Activated naive CD8-positive, alpha-beta T cell (primary cell): ENCODE results near the gene MTMR6.

Experiments used
- H3K27ac Mint-ChIP-seq: one replicate; pipeline ENCODE4 v1.8.0; 2021; ENCODE audit warnings: mixed read lengths
- H3K27me3 Mint-ChIP-seq: one replicate; pipeline ENCODE4 v1.8.0; 2021; ENCODE audit warnings: mixed read lengths
- H3K36me3 Mint-ChIP-seq: one replicate; pipeline ENCODE4 v1.8.0; 2021; ENCODE audit warnings: mixed read lengths
- H3K4me1 Mint-ChIP-seq: one replicate; pipeline ENCODE4 v1.8.0; 2021; ENCODE audit warnings: low read depth, mixed read lengths
- H3K4me3 Mint-ChIP-seq: one replicate; pipeline ENCODE4 v1.8.0; 2021; ENCODE audit warnings: mild to moderate bottlenecking, mixed read lengths
- H3K9me3 Mint-ChIP-seq: one replicate; pipeline ENCODE4 v1.8.0; 2021; ENCODE audit warnings: low read depth, mixed read lengths

Gene MTMR6

DNA sequence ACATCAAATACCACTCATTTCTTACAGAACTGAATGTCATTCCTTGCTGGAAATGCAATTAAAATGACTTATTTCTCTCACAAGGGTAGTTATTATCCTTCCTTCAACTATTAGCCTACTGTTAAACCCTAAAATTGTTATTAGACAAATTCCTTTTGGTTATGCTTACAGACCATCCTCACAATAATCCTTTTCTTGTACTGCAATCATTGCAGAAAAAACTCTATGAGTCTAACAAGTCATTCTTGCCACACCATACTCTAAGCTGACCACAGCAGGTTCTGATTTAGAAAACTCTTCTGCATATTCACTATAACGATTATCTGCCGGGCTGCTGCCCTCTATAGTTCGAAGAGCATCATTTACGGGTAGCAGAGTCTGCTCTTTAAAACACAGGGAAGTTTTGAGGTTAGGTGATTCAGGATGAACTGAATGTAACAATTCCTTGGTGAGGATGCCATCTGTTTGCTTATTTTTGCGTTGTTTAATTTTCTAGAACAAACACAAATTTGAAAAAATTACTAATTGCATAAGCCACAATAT lies 38.2 kb downstream of the MTMR6 start:
- H3K9me3 Mint-ChIP-seq: peaks cover 3% of the 10 kb centered on the region
- H3K27ac Mint-ChIP-seq: no peak overlapping the region
- peaks cover 10% of the 10 kb centered on the region for H3K36me3 Mint-ChIP-seq
- H3K4me1 Mint-ChIP-seq: no peaks in the 10 kb centered on the region
- no peak overlapping the region for H3K4me3 Mint-ChIP-seq
- no peaks in the 10 kb centered on the region for H3K27me3 Mint-ChIP-seq

DNA sequence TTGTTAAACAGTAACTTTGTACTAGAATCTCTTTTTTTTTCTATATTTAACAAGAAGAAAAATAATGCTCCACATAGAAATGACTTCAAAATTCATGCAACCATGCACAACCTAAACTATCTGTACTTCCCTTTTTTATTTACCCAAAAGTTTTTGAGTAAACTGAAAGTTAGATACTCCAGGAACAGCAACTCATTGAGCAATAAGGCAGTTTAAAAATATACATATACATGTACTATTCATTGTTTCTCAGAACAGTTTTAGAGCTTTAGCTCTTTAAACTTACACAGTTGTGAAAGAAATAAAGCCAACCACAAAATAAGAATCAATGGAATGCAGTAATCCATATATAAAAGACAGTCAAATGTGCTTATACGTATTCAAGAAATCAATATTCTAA lies 39.2 kb downstream of the MTMR6 start:
- no peak overlapping the region for H3K27ac Mint-ChIP-seq
- peaks cover 3% of the 10 kb centered on the region for H3K9me3 Mint-ChIP-seq
- peaks cover 8% of the 10 kb centered on the region for H3K36me3 Mint-ChIP-seq
- no peaks in the 10 kb centered on the region for H3K27me3 Mint-ChIP-seq
- no peaks in the 10 kb centered on the region for H3K4me1 Mint-ChIP-seq
- H3K4me3 Mint-ChIP-seq: no peak overlapping the region

DNA sequence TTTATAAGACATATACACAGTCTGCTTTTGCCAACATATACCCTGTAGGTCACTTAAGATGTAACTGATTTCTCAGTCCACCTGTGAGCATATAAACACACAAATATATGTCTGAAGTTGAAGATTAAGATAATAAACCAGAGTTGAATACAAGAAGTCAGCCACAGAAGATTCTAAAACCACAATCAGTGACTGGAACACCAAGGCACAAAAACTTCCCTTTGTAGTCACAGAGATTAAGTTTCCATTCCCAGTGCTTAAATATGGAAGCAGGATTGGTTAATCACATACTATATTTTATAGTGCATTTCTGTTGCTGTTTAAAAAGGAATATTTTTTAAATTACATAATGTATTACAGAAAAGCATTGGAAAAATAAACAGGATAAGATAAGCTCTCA lies 39.9 kb downstream of the MTMR6 start:
- Mint-ChIP-seq H3K4me3 (no peak overlapping the region), H3K27me3 (no peaks in the 10 kb centered on the region), H3K4me1 (no peaks in the 10 kb centered on the region), H3K36me3 (peaks cover 8% of the 10 kb centered on the region), H3K9me3 (peaks cover 3% of the 10 kb centered on the region), H3K27ac (no peak overlapping the region)

DNA sequence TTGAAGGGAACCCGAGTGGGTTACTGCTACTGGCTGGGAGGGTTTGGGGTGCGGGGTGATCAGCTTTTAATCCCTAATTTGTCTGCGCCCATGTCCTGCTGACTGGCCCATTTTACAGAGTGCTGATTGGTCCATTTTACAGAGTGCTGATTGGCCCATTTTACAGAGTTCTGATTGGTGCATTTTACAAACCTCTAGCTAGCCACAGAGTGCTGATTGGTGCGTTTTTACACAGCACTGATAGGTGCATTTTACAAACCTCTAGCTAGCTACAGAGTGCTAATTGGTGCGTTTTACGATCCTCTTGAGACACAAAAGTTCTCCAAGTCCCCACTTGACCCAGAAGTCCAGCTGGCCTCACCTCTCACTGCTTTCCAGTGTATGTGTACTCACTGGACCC lies 43.2 kb downstream of the MTMR6 start:
- Mint-ChIP-seq H3K36me3 (peaks cover 8% of the 10 kb centered on the region), H3K9me3 (peaks cover 6% of the 10 kb centered on the region), H3K4me1 (no peaks in the 10 kb centered on the region), H3K27me3 (no peaks in the 10 kb centered on the region), H3K27ac (no peak overlapping the region), H3K4me3 (no peak overlapping the region)

DNA sequence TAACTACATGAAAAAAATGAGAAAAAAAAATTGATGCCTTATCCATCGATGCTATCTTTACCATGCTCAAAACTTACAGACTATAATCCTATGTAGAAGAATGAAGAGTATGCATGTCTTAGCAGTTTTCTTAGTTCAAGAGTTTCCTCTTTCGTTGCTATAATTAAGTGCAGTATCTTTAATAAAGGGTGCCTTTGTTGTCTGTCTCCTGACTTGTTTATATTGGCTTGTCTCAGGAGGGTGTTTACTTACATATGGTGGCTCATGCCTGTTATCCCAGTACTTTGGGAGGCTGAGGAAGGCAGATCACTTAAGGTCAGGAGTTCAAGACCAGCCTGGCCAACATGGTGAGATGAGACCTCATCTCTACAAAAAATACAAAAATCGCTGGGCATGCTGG lies 44.3 kb downstream of the MTMR6 start:
- no peaks in the 10 kb centered on the region for H3K27me3 Mint-ChIP-seq
- H3K27ac Mint-ChIP-seq: no peak overlapping the region
- no peak overlapping the region for H3K4me3 Mint-ChIP-seq
- peaks cover 8% of the 10 kb centered on the region for H3K36me3 Mint-ChIP-seq
- peaks cover 6% of the 10 kb centered on the region for H3K9me3 Mint-ChIP-seq
- no peaks in the 10 kb centered on the region for H3K4me1 Mint-ChIP-seq

DNA sequence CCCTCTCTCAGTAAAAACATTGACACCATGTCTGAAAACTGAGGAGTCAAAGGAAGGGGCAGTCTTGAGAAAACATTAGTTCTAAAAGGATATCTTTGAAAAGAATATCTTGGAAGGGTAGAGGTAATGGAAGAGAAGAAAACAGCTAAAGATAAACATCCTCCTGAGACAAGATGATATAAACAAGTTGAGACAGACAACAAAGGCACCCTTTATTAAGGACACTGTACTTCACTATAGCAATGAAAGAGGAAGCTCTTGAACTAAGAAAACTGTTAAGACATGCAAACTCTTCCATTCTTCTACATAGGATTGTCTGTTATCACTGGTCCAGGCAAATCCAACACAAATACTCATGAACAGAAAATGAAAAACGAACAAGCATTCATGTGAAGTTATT lies 46.3 kb downstream of the MTMR6 start:
- Mint-ChIP-seq H3K9me3 (peaks cover 6% of the 10 kb centered on the region), H3K4me1 (no peaks in the 10 kb centered on the region), H3K27ac (no peak overlapping the region), H3K27me3 (no peaks in the 10 kb centered on the region), H3K4me3 (no peak overlapping the region), H3K36me3 (peaks cover 8% of the 10 kb centered on the region)

DNA sequence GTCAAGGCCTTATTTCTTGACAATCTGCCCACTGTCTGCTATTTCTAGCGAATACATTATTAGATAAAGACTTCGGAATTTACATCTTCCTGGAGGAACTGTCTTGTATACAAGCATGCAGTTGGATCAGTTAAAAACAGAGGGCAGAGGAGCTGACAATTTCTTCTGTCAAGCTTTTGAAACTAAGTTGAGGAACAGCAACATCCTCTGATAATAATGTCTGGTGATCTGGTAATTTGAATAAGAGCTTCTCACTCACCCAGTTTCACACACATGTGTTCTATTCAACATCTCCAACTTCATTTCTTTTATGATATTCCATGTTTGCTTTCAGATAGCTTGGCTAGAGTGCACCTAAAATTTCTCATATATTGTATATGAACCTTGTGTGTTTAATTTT lies 50.2 kb downstream of the MTMR6 start:
- no peaks in the 10 kb centered on the region for H3K4me1 Mint-ChIP-seq
- no peaks in the 10 kb centered on the region for H3K27me3 Mint-ChIP-seq
- peaks cover 5% of the 10 kb centered on the region for H3K36me3 Mint-ChIP-seq
- peaks cover 3% of the 10 kb centered on the region for H3K9me3 Mint-ChIP-seq
- peak overlapping the region; percentile 22 for H3K27ac Mint-ChIP-seq
- no peak overlapping the region for H3K4me3 Mint-ChIP-seq

DNA sequence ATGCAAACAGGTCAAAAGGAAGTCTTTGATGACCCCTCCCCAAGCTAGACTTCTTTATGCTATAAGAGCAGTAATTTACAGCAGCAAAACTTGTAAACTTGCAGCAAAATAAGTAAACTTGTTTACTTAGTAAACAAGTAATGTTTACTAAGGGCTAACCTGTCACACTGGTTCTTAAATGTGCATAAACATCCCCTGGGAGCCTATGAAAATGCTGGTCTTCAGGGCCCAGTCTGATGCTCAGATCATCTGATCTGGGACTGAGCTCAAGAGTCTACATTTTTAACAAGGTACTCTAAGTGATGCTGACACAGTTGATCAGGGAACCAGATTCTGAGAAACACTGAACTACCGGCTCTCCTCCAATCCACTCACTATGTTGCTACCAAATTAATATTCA lies 53.4 kb downstream of the MTMR6 start:
- H3K4me1 Mint-ChIP-seq: no peaks in the 10 kb centered on the region
- peaks cover 4% of the 10 kb centered on the region for H3K36me3 Mint-ChIP-seq
- no peak overlapping the region for H3K27ac Mint-ChIP-seq
- peaks cover 5% of the 10 kb centered on the region for H3K27me3 Mint-ChIP-seq
- H3K9me3 Mint-ChIP-seq: no peaks in the 10 kb centered on the region
- H3K4me3 Mint-ChIP-seq: no peak overlapping the region

DNA sequence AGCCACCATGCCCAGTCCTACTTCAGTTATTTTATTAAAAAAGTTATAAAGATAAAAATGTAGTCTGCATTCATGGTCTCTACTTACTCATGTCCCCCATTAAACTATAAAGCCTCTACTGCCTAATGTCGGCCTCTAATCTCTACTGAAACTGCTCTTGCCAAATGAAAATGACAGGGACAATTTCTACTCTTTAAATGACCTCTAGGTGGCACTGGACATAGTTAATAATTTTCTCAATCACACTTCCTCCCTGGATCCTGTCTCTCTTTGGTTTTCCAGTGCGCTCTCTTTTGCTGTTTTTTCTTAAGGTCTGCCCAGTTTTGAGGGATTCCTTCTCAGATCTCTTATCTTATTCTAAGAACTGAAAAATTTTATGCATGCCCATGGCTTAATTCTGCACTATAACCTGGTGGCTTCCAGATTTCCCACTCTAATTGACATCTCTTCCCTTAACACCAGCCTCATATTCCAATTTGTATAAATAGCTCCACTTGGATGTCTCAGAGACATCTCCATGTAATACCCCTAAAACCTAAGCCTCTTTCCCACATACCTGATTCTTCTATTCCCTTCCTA lies 54.3 kb downstream of the MTMR6 start:
- Mint-ChIP-seq H3K27me3 (peaks cover 5% of the 10 kb centered on the region), H3K9me3 (no peaks in the 10 kb centered on the region), H3K27ac (no peak overlapping the region), H3K4me3 (no peak overlapping the region), H3K36me3 (peaks cover 4% of the 10 kb centered on the region), H3K4me1 (no peaks in the 10 kb centered on the region)

DNA sequence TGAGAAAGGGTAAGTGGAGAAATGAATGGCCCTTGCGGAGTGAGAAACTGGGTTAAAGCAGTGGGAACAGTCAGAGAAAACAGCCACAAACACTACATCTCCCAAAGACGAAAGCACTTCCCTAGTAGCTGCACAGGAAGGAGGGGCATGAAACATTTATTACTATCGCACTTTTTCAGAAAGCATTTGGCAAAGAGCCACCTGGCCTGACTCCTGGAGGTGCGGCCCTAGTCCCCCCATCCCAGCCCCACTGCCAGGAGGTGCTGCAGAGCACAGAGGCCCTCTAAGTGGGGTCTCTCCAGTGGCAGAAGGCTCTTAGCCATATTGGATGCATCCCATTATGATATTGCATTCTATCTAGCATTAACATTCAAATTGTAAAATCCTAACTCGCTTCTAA lies 55.8 kb downstream of the MTMR6 start:
- Mint-ChIP-seq H3K36me3 (peaks cover 4% of the 10 kb centered on the region), H3K4me3 (no peak overlapping the region), H3K9me3 (no peaks in the 10 kb centered on the region), H3K4me1 (no peaks in the 10 kb centered on the region), H3K27me3 (peaks cover 5% of the 10 kb centered on the region), H3K27ac (no peak overlapping the region)

DNA sequence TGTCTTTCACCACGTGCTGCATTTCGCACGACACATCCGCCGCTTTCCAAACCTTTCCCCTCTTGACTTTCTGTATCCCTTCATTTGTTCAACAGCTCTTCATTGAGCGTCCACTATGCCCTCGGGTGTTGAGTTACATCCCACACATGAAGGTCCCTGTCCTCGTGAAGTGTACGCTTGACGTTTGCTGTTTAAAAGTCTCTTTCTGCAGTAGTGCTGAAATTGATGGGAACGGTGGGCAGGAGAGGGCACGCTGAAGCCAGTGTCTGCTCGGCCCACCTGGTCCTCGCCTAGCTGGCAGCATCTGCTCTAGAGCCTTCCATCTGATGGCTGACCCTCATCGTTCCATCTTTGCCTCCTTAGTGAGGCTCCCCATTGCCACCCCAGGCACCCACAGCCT lies 59.6 kb downstream of the MTMR6 start:
- Mint-ChIP-seq H3K4me1 (no peaks in the 10 kb centered on the region), H3K27me3 (peaks cover 7% of the 10 kb centered on the region), H3K27ac (no peak overlapping the region), H3K9me3 (no peaks in the 10 kb centered on the region), H3K4me3 (no peak overlapping the region), H3K36me3 (peaks cover 4% of the 10 kb centered on the region)

DNA sequence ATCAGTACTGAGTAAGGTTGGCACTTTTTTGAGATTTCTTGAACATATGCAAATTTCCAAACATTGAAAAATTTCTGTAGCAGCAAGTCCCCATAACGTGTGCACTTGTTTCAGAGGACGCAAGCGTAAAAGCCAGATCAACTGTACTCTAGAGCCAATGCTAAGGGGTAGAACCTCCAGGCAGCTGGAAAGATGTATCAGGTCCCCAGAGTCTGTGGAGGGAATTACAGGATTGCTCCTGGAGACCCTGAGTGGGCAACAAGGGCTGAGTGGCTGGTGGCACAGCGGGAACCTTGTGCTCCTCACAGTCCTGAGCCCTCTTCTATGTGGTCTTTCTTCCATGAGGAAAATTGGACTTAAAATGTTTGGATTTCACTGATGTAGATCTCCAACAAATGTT lies 61.3 kb downstream of the MTMR6 start:
- H3K4me1 Mint-ChIP-seq: no peaks in the 10 kb centered on the region
- no peak overlapping the region for H3K4me3 Mint-ChIP-seq
- no peak overlapping the region for H3K27ac Mint-ChIP-seq
- H3K9me3 Mint-ChIP-seq: no peaks in the 10 kb centered on the region
- H3K27me3 Mint-ChIP-seq: peaks cover 9% of the 10 kb centered on the region
- peaks cover 4% of the 10 kb centered on the region for H3K36me3 Mint-ChIP-seq

DNA sequence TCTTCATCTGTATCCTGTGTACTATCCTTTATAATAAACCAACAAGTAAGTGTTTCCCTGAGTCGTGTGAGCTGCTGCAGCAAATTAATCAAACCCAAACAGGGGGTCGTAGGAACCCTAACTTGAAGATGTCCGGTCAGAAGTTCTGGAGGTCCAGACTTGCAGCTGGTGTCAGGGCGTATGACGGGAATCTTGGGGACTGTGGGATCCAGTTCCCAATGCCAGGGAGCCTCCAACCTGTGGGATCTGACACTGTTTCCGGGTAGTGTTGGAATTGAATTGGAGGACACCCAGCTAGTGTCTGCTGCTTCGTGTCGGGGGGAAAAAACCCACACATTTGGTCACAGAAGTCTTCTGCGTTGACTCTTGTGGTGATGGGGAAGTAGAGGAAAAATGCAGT lies 63.1 kb downstream of the MTMR6 start:
- peaks cover 4% of the 10 kb centered on the region for H3K27me3 Mint-ChIP-seq
- H3K36me3 Mint-ChIP-seq: no peaks in the 10 kb centered on the region
- no peaks in the 10 kb centered on the region for H3K4me1 Mint-ChIP-seq
- no peak overlapping the region for H3K27ac Mint-ChIP-seq
- no peak overlapping the region for H3K4me3 Mint-ChIP-seq
- no peaks in the 10 kb centered on the region for H3K9me3 Mint-ChIP-seq

DNA sequence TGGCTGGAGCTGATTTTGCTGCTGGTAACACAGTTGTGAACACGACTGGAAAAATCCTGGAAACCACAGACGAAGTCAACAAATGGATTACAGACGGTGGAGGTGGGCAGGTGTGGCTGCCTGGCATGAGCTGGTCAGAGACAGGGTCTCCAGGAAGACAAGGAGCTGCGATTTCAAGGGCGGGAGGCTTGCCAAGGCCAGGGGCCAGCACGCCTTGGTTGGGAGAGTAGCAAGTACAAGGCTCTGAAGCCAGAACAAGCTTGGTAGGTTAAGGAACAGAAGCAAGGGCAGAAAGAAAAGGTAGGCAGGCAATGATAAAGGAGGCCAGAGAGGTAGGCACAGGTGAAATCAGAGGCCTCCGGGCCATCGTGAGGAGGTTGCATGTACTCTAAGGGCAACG lies 64.5 kb downstream of the MTMR6 start:
- H3K27me3 Mint-ChIP-seq: peaks cover 4% of the 10 kb centered on the region
- no peaks in the 10 kb centered on the region for H3K36me3 Mint-ChIP-seq
- H3K9me3 Mint-ChIP-seq: no peaks in the 10 kb centered on the region
- H3K4me3 Mint-ChIP-seq: no peak overlapping the region
- H3K4me1 Mint-ChIP-seq: no peaks in the 10 kb centered on the region
- no peak overlapping the region for H3K27ac Mint-ChIP-seq

DNA sequence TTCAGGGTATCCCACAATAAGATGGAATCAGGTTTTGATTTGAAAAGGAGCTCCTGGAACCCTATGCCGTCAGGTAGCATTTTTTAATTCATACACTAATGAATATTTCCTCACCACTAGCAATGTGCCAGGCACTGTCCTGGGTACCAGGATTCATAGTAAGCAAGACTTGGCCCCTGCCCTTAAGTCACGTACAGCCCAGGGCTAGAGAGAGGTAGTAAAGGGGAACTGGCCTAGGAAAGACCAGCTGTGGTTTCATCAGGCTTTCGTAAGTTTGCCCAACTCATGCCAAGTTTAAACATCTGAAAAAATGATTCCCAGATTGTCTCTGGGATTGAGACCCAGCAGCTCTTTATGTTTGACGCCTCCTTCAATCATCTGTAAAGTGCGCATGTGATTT lies 69.3 kb downstream of the MTMR6 start:
- Mint-ChIP-seq H3K27me3 (peaks cover 10% of the 10 kb centered on the region), H3K36me3 (no peaks in the 10 kb centered on the region), H3K4me3 (no peak overlapping the region), H3K27ac (no peak overlapping the region), H3K9me3 (no peaks in the 10 kb centered on the region), H3K4me1 (no peaks in the 10 kb centered on the region)
